Endothelial cell of umbilical vein (primary cell): ENCODE results near the gene ALK. TPM values are rescaled to one million over a fixed set of nuclear protein-coding genes. Genes with fewer than 3 reads are reported as not detected.

Source experiments
- BruUV-seq: library from RNA; stranded (reverse); fragments of 400-500 nt; replicated peaks from 2 replicates; lab custom pipeline; 2021; lab: Mats Ljungman, UMichigan
- CTCF ChIA-PET: fragments of 300-600, 350-600 bp; sonication (Branson Sonifier 250); formaldehyde crosslinking; loops from one replicate; lab custom pipeline; 2021; ENCODE audit warnings: antibody characterized with exemption, inconsistent platforms; lab: Charles Lee
- POLR2A ChIA-PET: fragments of 300-600, 350-600 bp; sonication (Branson Sonifier 250); formaldehyde crosslinking; loops from one replicate; lab custom pipeline; 2021; ENCODE audit warnings: antibody characterized with exemption, inconsistent platforms; lab: Charles Lee
- DNase-seq: peaks from one replicate; pipeline ENCODE4 v3.0.0-alpha.2; 2011; ENCODE audit warnings: low read depth, low spot score
- FAIRE-seq: peaks from 2 replicates; lab custom pipeline; 2011; peaks lifted over from hg19 to GRCh38; lab: Jason Lieb, UNC
- H2AFZ ChIP-seq: 2 replicates; pipeline ENCODE4 v1.6.0; 2012; ENCODE audit warnings: low read depth, low read length, control low read depth, inconsistent platforms
- H3K27ac ChIP-seq: 2 replicates; pipeline ENCODE4 v1.5.1; 2011; ENCODE audit warnings: low read depth, mild to moderate bottlenecking, control low read depth, low read length, moderate library complexity; ENCODE audit not compliant: insufficient read depth
- H3K27me3 ChIP-seq, 2 experiments: 2 replicates each; pipeline versions ENCODE4 v1.6.0 to v1.6.1; 2011; ENCODE audit warnings: low read length in 2 of 2, mixed read lengths in 1 of 2; ENCODE audit not compliant: control insufficient read depth in 2 of 2, insufficient read depth in 2 of 2
- H3K36me3 ChIP-seq, 2 experiments: 2 replicates in 1 of 2; 3 replicates in 1 of 2; pipeline ENCODE4 v1.5.1; 2011; ENCODE audit warnings: low read length in 2 of 2, mild to moderate bottlenecking in 1 of 2, moderate library complexity in 1 of 2; ENCODE audit not compliant: control insufficient read depth in 2 of 2, insufficient read depth in 2 of 2; ENCODE audit errors: extremely low read depth in 1 of 2
- H3K4me1 ChIP-seq: 3 replicates; pipeline ENCODE4 v1.5.1; 2011; ENCODE audit warnings: mild to moderate bottlenecking, low read length; ENCODE audit not compliant: control insufficient read depth, insufficient read depth; ENCODE audit errors: extremely low read depth
- H3K4me2 ChIP-seq: 2 replicates; pipeline ENCODE4 v1.6.1; 2011; ENCODE audit warnings: low read length, control low read depth, mixed read lengths; ENCODE audit not compliant: insufficient read depth
- H3K4me3 ChIP-seq, 3 experiments: fragments of 200-600 bp in 1 of 3; sonication (generic), shearing (Covaris generic) in 1 of 3; replicated peaks in 1 of 3; 2 replicates each; pipeline ENCODE4 v1.5.1; 2011 to 2016; ENCODE audit warnings: control low read depth in 3 of 3, low read length in 3 of 3, mild to moderate bottlenecking in 2 of 3, inconsistent platforms in 1 of 3, low read depth in 1 of 3, moderate library complexity in 1 of 3; ENCODE audit not compliant: insufficient read depth in 1 of 3
- H3K79me2 ChIP-seq: 2 replicates; pipeline ENCODE4 v1.6.0; 2012; ENCODE audit warnings: low read length, inconsistent platforms; ENCODE audit not compliant: control insufficient read depth, insufficient read depth
- H3K9ac ChIP-seq: replicated peaks from 2 replicates; pipeline ENCODE3; 2011; ENCODE audit warnings: low read length, control low read depth; ENCODE audit not compliant: insufficient read depth; ENCODE audit errors: extremely low read depth
- H3K9me1 ChIP-seq: replicated peaks from 3 replicates; pipeline ENCODE4 v1.6.0; 2011; ENCODE audit warnings: mild to moderate bottlenecking, low read length; ENCODE audit not compliant: control insufficient read depth, insufficient read depth; ENCODE audit errors: extremely low read depth
- H3K9me3 ChIP-seq: replicated peaks from 2 replicates; pipeline ENCODE4 v1.5.1; 2012; ENCODE audit warnings: low read length, inconsistent platforms; ENCODE audit not compliant: control insufficient read depth, insufficient read depth
- H4K20me1 ChIP-seq: replicated peaks from 2 replicates; pipeline ENCODE3; 2011; ENCODE audit warnings: mild to moderate bottlenecking, low read length; ENCODE audit not compliant: control insufficient read depth, insufficient read depth; ENCODE audit errors: extremely low read depth
- EZH2 ChIP-seq: IDR thresholded peaks from 2 replicates; pipeline ENCODE4 v1.6.1; 2012; ENCODE audit warnings: borderline replicate concordance, low read depth, mild to moderate bottlenecking, moderate library complexity, low read length, inconsistent platforms; ENCODE audit not compliant: severe bottlenecking
- FOS ChIP-seq: IDR thresholded peaks from 2 replicates; pipeline ENCODE4 v1.6.1; 2011; ENCODE audit warnings: mild to moderate bottlenecking, low read length, moderate library complexity, borderline replicate concordance; ENCODE audit not compliant: insufficient read depth
- GATA2 ChIP-seq: IDR thresholded peaks from 2 replicates; pipeline ENCODE4 v1.7.0; 2011; ENCODE audit warnings: low read depth, mild to moderate bottlenecking, moderate library complexity, mixed read lengths, low read length; ENCODE audit not compliant: insufficient read length, insufficient read depth
- JUN ChIP-seq: IDR thresholded peaks from 2 replicates; pipeline ENCODE4 v1.6.1; 2011; ENCODE audit warnings: borderline replicate concordance, low read depth; ENCODE audit not compliant: insufficient read length, insufficient read depth
- MYC ChIP-seq: IDR thresholded peaks from one replicate; pipeline ENCODE4 v1.6.1; 2011; ENCODE audit warnings: mild to moderate bottlenecking, low read depth, low read length
- POLR2A ChIP-seq: IDR thresholded peaks from 2 replicates; pipeline ENCODE4 v1.6.1; 2012; ENCODE audit warnings: low read depth, mild to moderate bottlenecking, control low read depth, low read length
- POLR2AphosphoS5 ChIP-seq: IDR thresholded peaks from 2 replicates; pipeline ENCODE4 v1.6.1; 2012; ENCODE audit warnings: low read depth, mild to moderate bottlenecking, control low read depth, low read length, moderate library complexity; ENCODE audit not compliant: insufficient read depth
- dilution Hi-C: fragments of 300-500 bp; cut with MboI; formaldehyde crosslinking; loops from one replicate; pipeline ENCODE4 v1.15.0; 2019; ENCODE audit warnings: low sequenced_read_pairs; ENCODE audit not compliant: extremely low pct_ligation_motif_present
- intact Hi-C: fragments of 100-400 bp; cut with micrococcal nuclease; formaldehyde crosslinking; loops from one replicate; pipeline ENCODE4 v1.10.0; 2022
- polyA plus RNA-seq, 4 experiments: library from polyadenylated mRNA; depleted of rRNA in 3 of 4; stranded (reverse) in 3 of 4; unstranded in 1 of 4; fragments of >200 nt; gene quantifications; 2 replicates each; pipeline versions ENCODE4 v1.2.1 to v1.2.3, GENCODE V29; 2011 to 2012; ENCODE audit warnings: missing spikeins in 1 of 4
- total RNA-seq: library from RNA; stranded (reverse); gene quantifications from 2 replicates; pipeline ENCODE4 v1.2.3, GENCODE V29; 2021
- TF ChIP-seq, protein P1 (sequence below), 2 donors: IDR thresholded peaks; 1 replicate in 1 of 2; 2 replicates in 1 of 2; pipeline ENCODE4 v1.5.1; 2011; ENCODE audit warnings: low read length in 2 of 2, mild to moderate bottlenecking in 2 of 2, moderate library complexity in 2 of 2, control low read depth in 1 of 2, inconsistent platforms in 1 of 2, low read depth in 1 of 2; ENCODE audit not compliant: insufficient read depth in 1 of 2; ENCODE audit errors: extremely low read depth in 1 of 2
- TF ChIP-seq, protein P2 (sequence below): IDR thresholded peaks from 2 replicates; pipeline ENCODE4 v1.6.1; 2011; ENCODE audit not compliant: insufficient read depth, insufficient read length

The ALK gene
- total and polyA plus RNA-seq, 2 donors (not counting 3 experiments of a cell fraction or from before 2014, with no cell fraction given) = not detected

DNA sequence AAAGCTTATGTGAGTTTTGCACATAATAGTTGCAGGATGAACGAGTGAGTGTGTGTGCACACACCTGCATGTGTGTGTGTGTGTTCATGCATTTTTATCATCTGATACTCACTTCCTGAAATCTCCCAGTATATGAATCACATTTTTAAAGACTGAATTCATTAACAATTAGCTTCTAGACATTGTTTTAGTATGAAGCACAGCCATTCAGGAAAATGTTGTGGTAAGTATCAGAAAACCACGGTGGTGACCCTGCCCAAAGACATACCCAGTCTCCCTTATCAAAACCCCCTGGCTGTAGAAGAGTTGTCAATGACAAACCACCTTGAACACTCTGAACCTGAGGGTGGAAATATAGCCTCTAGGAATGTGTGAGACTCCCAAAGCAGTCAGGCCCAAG lies 220.8 kb downstream of the ALK start:
- H4K20me1 ChIP-seq = no peaks in the 10 kb centered on the region
- TF ChIP-seq MYC (no peak), EZH2 (no peak), GATA2 (no peak)
- TF ChIP-seq, protein P1, sequence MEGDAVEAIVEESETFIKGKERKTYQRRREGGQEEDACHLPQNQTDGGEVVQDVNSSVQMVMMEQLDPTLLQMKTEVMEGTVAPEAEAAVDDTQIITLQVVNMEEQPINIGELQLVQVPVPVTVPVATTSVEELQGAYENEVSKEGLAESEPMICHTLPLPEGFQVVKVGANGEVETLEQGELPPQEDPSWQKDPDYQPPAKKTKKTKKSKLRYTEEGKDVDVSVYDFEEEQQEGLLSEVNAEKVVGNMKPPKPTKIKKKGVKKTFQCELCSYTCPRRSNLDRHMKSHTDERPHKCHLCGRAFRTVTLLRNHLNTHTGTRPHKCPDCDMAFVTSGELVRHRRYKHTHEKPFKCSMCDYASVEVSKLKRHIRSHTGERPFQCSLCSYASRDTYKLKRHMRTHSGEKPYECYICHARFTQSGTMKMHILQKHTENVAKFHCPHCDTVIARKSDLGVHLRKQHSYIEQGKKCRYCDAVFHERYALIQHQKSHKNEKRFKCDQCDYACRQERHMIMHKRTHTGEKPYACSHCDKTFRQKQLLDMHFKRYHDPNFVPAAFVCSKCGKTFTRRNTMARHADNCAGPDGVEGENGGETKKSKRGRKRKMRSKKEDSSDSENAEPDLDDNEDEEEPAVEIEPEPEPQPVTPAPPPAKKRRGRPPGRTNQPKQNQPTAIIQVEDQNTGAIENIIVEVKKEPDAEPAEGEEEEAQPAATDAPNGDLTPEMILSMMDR (IDR thresholded peaks at IDR 0.05; ENCODE audit: extremely low read depth in 1 of 2, insufficient read depth in 1 of 2, low read depth in 1 of 2, low read length in 2 of 2) = no peak
- no peaks in the 10 kb centered on the region for H3K36me3 ChIP-seq
- peaks cover 3% of the 10 kb centered on the region for H3K9me3 ChIP-seq
- H3K9ac ChIP-seq = no peak overlapping the region
- no peak overlapping the region for H3K27ac ChIP-seq
- H3K4me1 ChIP-seq = no peaks in the 10 kb centered on the region
- ChIA-PET POLR2A (no interaction called here), CTCF (no interaction called here)
- no peak overlapping the region for H3K4me3 ChIP-seq
- no peak for FAIRE-seq
- no peaks in the 10 kb centered on the region for H3K9me1 ChIP-seq
- no peaks in the 10 kb centered on the region for H3K79me2 ChIP-seq
- no TSS peak for BruUV-seq
- no peak for DNase-seq
- no peak overlapping the region for H2AFZ ChIP-seq
- H3K4me2 ChIP-seq = no peak overlapping the region
- no peaks in the 10 kb centered on the region for H3K27me3 ChIP-seq
- intact Hi-C loops = no loop called here
- dilution Hi-C loops = no loop called here

DNA sequence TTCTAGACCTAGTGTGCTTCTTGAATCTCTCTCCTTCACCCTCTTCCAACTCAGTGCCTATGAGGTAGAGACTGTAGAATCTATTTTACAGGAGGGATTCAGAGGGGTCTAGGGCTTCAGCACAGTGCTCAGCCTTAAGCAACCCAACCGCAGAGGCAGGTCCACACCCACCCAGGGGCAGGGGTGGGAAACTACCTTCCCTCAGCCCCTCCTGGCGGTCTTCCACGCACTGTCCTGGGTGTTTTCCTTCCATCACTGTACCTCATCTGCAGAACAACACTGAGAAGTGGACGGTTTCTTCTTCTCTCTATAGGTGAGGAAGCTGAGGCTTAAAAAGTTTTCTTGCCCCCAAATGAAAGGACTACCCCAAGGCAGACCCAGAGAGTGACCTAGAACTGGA lies 222.3 kb downstream of the ALK start:
- H3K4me2 ChIP-seq = no peak overlapping the region
- H3K4me3 ChIP-seq = no peak overlapping the region
- no peaks in the 10 kb centered on the region for H3K9me1 ChIP-seq
- TF ChIP-seq EZH2 = no peak
- TF ChIP-seq MYC = no peak
- TF ChIP-seq, protein P2, sequence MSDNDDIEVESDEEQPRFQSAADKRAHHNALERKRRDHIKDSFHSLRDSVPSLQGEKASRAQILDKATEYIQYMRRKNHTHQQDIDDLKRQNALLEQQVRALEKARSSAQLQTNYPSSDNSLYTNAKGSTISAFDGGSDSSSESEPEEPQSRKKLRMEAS = no peak
- no peak for TF ChIP-seq POLR2AphosphoS5
- TF ChIP-seq JUN = no peak
- TF ChIP-seq GATA2 = no peak
- TF ChIP-seq POLR2A = no peak
- no peak for TF ChIP-seq FOS
- TF ChIP-seq, protein P1 (IDR thresholded peaks at IDR 0.05; ENCODE audit: extremely low read depth in 1 of 2, insufficient read depth in 1 of 2, low read depth in 1 of 2, low read length in 2 of 2) = no peak
- no peak overlapping the region for H3K27ac ChIP-seq
- H3K36me3 ChIP-seq = no peaks in the 10 kb centered on the region
- dilution Hi-C loops = no loop called here
- DNase-seq (no peak), FAIRE-seq (no peak)
- no peak overlapping the region for H2AFZ ChIP-seq
- intact Hi-C loops = no loop called here
- ChIA-PET CTCF (no interaction called here), POLR2A (no interaction called here)
- no peaks in the 10 kb centered on the region for H4K20me1 ChIP-seq
- no peaks in the 10 kb centered on the region for H3K4me1 ChIP-seq
- H3K27me3 ChIP-seq = no peaks in the 10 kb centered on the region
- peaks cover 3% of the 10 kb centered on the region for H3K9me3 ChIP-seq
- BruUV-seq = no TSS peak
- H3K9ac ChIP-seq = no peak overlapping the region
- no peaks in the 10 kb centered on the region for H3K79me2 ChIP-seq
